BJ (cell line): ENCODE measurements around the gene RFX7. TPM values are rescaled to one million over a fixed set of nuclear protein-coding genes. Genes with fewer than 3 reads are reported as not detected.

Experiments
- CTCF ChIA-PET: fragments of 350-600 bp; formaldehyde crosslinking; extraction: SDS; loops from one replicate; lab custom pipeline; 2021; ENCODE audit warnings: antibody characterized with exemption, inconsistent platforms; lab: Yijun Ruan, JAX
- POLR2A ChIA-PET: fragments of 300-600 bp; sonication (Branson Sonifier 250); formaldehyde crosslinking; extraction: SDS; loops from one replicate; lab custom pipeline; 2021; ENCODE audit warnings: antibody characterized with exemption; lab: Charles Lee
- DNase-seq: peaks from one replicate; pipeline ENCODE4 v3.0.0-alpha.2; 2011; ENCODE audit warnings: low read depth
- H3K27me3 ChIP-seq: 2 replicates; pipeline ENCODE4 v1.6.0; 2011; ENCODE audit warnings: low read length; ENCODE audit not compliant: control insufficient read depth, insufficient read depth
- H3K36me3 ChIP-seq: 2 replicates; pipeline ENCODE4 v1.5.1; 2011; ENCODE audit warnings: low read length; ENCODE audit not compliant: control insufficient read depth, insufficient read depth
- H3K4me3 ChIP-seq: 2 replicates; pipeline ENCODE4 v1.5.1; 2011; ENCODE audit warnings: low read depth, mild to moderate bottlenecking, control low read depth, low read length
- CTCF ChIP-seq: IDR thresholded peaks from 2 replicates; pipeline ENCODE4 v1.5.1; 2011; ENCODE audit warnings: low read depth, mild to moderate bottlenecking, control low read depth, inconsistent platforms, low read length, moderate library complexity; ENCODE audit not compliant: insufficient read depth
- polyA plus RNA-seq: library from polyadenylated mRNA; depleted of rRNA; stranded (reverse); fragments of >200 nt; gene quantifications from 2 replicates; pipeline ENCODE4 v1.2.3, GENCODE V29; 2011

RFX7 gene
- polyA plus RNA-seq, 1 experiment: 3.5 TPM

DNA sequence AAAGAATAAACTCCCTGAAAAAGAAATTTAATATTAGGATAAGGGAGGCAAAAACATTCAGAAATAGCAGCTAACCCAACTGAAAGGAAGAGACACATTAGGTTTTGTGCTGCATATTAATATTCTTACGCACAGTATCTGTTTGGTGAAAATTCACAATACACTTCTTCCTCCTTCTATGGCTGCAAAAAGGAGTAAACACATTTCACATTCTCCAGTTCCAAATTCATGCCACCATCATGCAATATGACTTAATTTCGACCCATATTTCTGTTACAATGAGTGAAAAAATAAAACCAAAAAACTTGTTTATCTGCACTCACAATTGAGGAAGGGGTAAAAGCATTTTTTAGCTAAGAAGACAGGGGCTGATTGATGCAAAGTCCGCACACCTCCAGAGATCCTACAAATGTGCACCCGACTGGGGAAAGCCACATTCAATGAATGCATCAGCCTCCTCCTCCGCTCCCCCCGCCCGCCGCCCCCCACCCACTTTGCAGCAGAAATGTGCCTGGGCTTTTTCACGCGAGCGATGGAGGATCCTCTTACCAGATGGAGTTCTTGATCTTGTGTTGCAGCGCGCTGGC lies 1.0 kb downstream of the RFX7 start:
- ChIA-PET POLR2A (interaction anchor here (0.7 kb wide), 1 partner anchor 1185 kb away, joined by 5 read pairs; no protein-coding TSS in a partner anchor), CTCF (interaction anchor here (0.7 kb wide), 1 partner anchor 343 kb away, joined by 3 read pairs; no protein-coding TSS in a partner anchor)
- no peaks in the 10 kb centered on the region for H3K36me3 ChIP-seq
- peak overlapping the region; percentile 85 for H3K4me3 ChIP-seq
- no peak for TF ChIP-seq CTCF
- no peak for DNase-seq
- H3K27me3 ChIP-seq: no peaks in the 10 kb centered on the region

DNA sequence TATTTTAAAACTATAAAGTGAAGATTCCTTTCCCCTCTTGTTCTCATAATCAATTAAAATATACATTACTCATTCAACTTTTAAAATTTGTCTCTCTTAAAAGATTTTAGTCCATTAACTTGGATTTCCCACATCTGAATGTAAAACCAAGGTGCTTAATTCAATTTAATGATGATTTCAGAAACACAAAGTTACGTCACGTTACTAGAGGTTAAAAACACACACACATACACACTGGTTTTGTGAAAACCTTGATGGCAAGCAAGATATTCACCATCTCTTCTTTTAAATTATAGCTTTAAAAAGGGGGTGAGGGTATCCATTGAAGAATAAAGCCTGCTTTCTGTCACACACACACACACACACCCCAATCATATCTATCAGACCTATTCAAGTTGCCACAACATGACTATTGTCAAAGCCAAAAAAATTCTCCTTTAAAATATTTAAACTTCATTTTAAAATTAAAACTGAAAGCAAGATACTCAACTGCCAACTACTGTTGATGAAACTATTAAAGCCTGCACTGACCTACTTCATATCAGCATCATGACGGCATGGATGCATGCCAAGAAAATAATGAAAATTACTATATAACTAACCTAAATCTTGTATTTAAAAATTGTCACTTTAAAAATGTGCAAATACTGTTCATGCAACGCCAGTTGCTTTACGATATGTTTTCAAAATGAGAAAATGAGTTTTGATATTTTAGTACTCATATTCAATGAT lies 2.1 kb downstream of the RFX7 start:
- POLR2A ChIA-PET: no interaction called here
- TF ChIP-seq CTCF: no peak
- no peak for DNase-seq
- CTCF ChIA-PET: no interaction called here
- Histone ChIP-seq H3K36me3 (no peaks in the 10 kb centered on the region), H3K4me3 (peak overlapping the region; percentile 85), H3K27me3 (no peaks in the 10 kb centered on the region)

GRCh38 chr15:56240390-56240789 lies 3.3 kb downstream of the RFX7 start:
- no peaks in the 10 kb centered on the region for H3K27me3 ChIP-seq
- DNase-seq: no peak
- no peak overlapping the region for H3K4me3 ChIP-seq
- TF ChIP-seq CTCF: no peak
- H3K36me3 ChIP-seq: no peaks in the 10 kb centered on the region
- ChIA-PET CTCF (no interaction called here), POLR2A (no interaction called here)

GRCh38 chr15:56236197-56236596 lies 7.5 kb downstream of the RFX7 start:
- POLR2A ChIA-PET: no interaction called here
- TF ChIP-seq CTCF: no peak
- Histone ChIP-seq H3K36me3 (no peaks in the 10 kb centered on the region), H3K27me3 (no peaks in the 10 kb centered on the region), H3K4me3 (no peak overlapping the region)
- DNase-seq: no peak
- CTCF ChIA-PET: interaction anchor here (1.5 kb wide), 1 partner anchor 10 kb away, joined by 6 read pairs; no protein-coding TSS in a partner anchor

DNA sequence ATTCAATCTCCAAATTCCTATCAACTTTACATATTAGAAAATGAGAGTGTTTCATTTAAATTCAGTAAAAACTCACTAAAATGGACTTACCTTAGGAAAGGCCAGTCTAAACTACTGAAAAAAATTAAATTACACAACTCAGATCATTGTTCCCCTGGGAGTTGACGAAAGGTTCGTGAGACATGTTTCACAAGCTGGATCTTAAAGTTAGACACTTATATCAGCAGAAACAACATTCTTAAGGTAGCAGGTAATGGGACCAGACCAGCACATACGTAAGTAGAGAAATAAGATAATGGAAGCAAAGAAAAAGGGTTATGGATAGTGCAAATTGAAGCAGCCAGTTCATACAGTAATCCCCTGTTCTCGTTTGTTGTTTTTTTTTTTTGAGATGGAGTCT lies 8.9 kb downstream of the RFX7 start:
- POLR2A ChIA-PET: no interaction called here
- CTCF ChIA-PET: no interaction called here
- no peak overlapping the region for H3K4me3 ChIP-seq
- no peaks in the 10 kb centered on the region for H3K36me3 ChIP-seq
- no peaks in the 10 kb centered on the region for H3K27me3 ChIP-seq
- no peak for TF ChIP-seq CTCF
- DNase-seq: no peak
